Liver (tissue), 9 donors: ENCODE measurements around the gene EGFR. TPM values are rescaled to one million over a fixed set of nuclear protein-coding genes. Genes with fewer than 3 reads are reported as not detected.

Experiments used
- DNase-seq: peaks from one replicate; pipeline ENCODE4 v3.0.0-alpha.2; 2017; ENCODE audit warnings: low spot score
- H3K27ac ChIP-seq, 2 donors: one replicate each; pipeline ENCODE4 v1.7.0; 2013; ENCODE audit warnings: inconsistent platforms in 2 of 2, low read length in 2 of 2, control low read depth in 1 of 2, low read depth in 1 of 2, mild to moderate bottlenecking in 1 of 2
- H3K27me3 ChIP-seq, 4 donors: one replicate each; pipeline versions ENCODE4 v1.6.1 to v1.7.0; 2013; ENCODE audit warnings: low read length in 3 of 4, inconsistent platforms in 1 of 4, mild to moderate bottlenecking in 1 of 4, moderate library complexity in 1 of 4; ENCODE audit not compliant: control insufficient read depth in 4 of 4, insufficient read depth in 4 of 4
- H3K36me3 ChIP-seq, 4 donors: one replicate each; pipeline versions ENCODE4 v1.6.1 to v1.7.0; 2013; ENCODE audit warnings: low read length in 3 of 4, mild to moderate bottlenecking in 3 of 4, low read depth in 1 of 4, moderate library complexity in 1 of 4; ENCODE audit not compliant: control insufficient read depth in 4 of 4, insufficient read depth in 3 of 4
- H3K4me1 ChIP-seq, 4 donors: one replicate each; pipeline versions ENCODE4 v1.6.1 to v1.7.0; 2013; ENCODE audit warnings: low read length in 3 of 4, mild to moderate bottlenecking in 3 of 4, moderate library complexity in 1 of 4; ENCODE audit not compliant: control insufficient read depth in 4 of 4, insufficient read depth in 4 of 4
- H3K4me3 ChIP-seq, 3 donors: one replicate each; pipeline versions ENCODE4 v1.6.1 to v1.7.0; 2013; ENCODE audit warnings: low read length in 3 of 3, control low read depth in 1 of 3, low read depth in 1 of 3, mild to moderate bottlenecking in 1 of 3
- H3K9ac ChIP-seq, 2 donors: one replicate each; pipeline ENCODE4 v1.7.0; 2013; ENCODE audit warnings: low read length in 2 of 2, mild to moderate bottlenecking in 2 of 2, moderate library complexity in 2 of 2, control low read depth in 1 of 2, low read depth in 1 of 2
- H3K9me3 ChIP-seq, 4 donors: one replicate each; pipeline versions ENCODE4 v1.6.1 to v1.7.0; 2013; ENCODE audit warnings: low read length in 3 of 4; ENCODE audit not compliant: control insufficient read depth in 4 of 4
- EGR1 ChIP-seq, 2 donors: IDR thresholded peaks; 2 replicates each; pipeline ENCODE4 v1.6.1; 2016 to 2018; ENCODE audit warnings: antibody characterized with exemption in 2 of 2, low read depth in 2 of 2
- GABPA ChIP-seq, 2 donors: IDR thresholded peaks in 1 of 2; conservative IDR thresholded peaks in 1 of 2; 2 replicates each; pipeline ENCODE4 v1.6.1; 2016; ENCODE audit warnings: antibody characterized with exemption in 2 of 2, mild to moderate bottlenecking in 1 of 2, moderate library complexity in 1 of 2
- HNF4G ChIP-seq: IDR thresholded peaks from 2 replicates; pipeline ENCODE4 v1.6.1; 2016; ENCODE audit warnings: antibody characterized with exemption
- JUND ChIP-seq, 2 donors: IDR thresholded peaks; 2 replicates each; pipeline ENCODE4 v1.6.1; 2016; ENCODE audit warnings: antibody characterized with exemption in 2 of 2
- RAD21 ChIP-seq, 2 donors: IDR thresholded peaks; 2 replicates each; pipeline ENCODE4 v1.6.1; 2016; ENCODE audit warnings: antibody characterized with exemption in 2 of 2, mild to moderate bottlenecking in 2 of 2
- REST ChIP-seq: IDR thresholded peaks from 2 replicates; pipeline ENCODE4 v1.6.1; 2016; ENCODE audit warnings: antibody characterized with exemption, mild to moderate bottlenecking
- TAF1 ChIP-seq: conservative IDR thresholded peaks from 2 replicates; pipeline ENCODE4 v1.6.1; 2016; ENCODE audit warnings: antibody characterized with exemption, mild to moderate bottlenecking
- WGBS: extraction: QIAGEN DNeasy Blood & Tissue Kit; methylation state at CpG from one replicate; pipeline ENCODE4 v1.1.7; 2013; 5-methylcytosine and 5-hydroxymethylcytosine counted together
- polyA plus RNA-seq, 2 donors: library from polyadenylated mRNA; stranded (reverse) in 1 of 2; unstranded in 1 of 2; fragments of 200-250 nt in 1 of 2; fragments of >200 nt in 1 of 2; fragmentation: Nextera tagmentation in 1 of 2; extraction: Ambion mirVana in 1 of 2; gene quantifications; one replicate each; pipeline versions ENCODE4 v1.2.1 to v1.2.3, GENCODE V29; 2013 to 2015
- total RNA-seq, 2 donors: library from RNA; depleted of rRNA; stranded (reverse); fragments of >200 nt; gene quantifications; one replicate each; pipeline ENCODE4 v1.2.3, GENCODE V29; 2014
- TF ChIP-seq, protein P1 (sequence below): fragments of 150-350 bp; IDR thresholded peaks from 2 replicates; pipeline ENCODE4 v1.5.1; 2017; ENCODE audit warnings: improper control_type of control experiment, low read depth, low read length; ENCODE audit not compliant: missing input control
- TF ChIP-seq, protein P2 (sequence below): IDR thresholded peaks from 2 replicates; pipeline ENCODE4 v1.6.1; 2016; ENCODE audit warnings: antibody characterized with exemption
- TF ChIP-seq, protein P3 (sequence below): IDR thresholded peaks from 2 replicates; pipeline ENCODE4 v1.6.1; 2016; ENCODE audit warnings: antibody characterized with exemption
- donor health status: healthy.
- donor health status: healthy.
- donor health status: healthy.
- donor health status: healthy.
- donor health status: healthy.

The EGFR gene
- total and polyA plus RNA-seq, 4 donors: 22.6 to 37.0 (median 27.7) TPM

GRCh38 chr7:55132890-55133551 is 114.2 kb downstream of the EGFR start:
- 83% methylated on average over 10 of the region's 10 CpGs for WGBS
- Histone ChIP-seq H3K27me3 (no peaks in the 10 kb centered on the region), H3K36me3 (peaks cover 0 to 2% (median 0%) of the 10 kb centered on the region in 4 donors), H3K4me3 (no peak overlapping the region), H3K9ac (no peak overlapping the region), H3K27ac (peak overlapping the region; percentile 40 to 70), H3K9me3 (no peaks in the 10 kb centered on the region), H3K4me1 (peaks cover 0 to 10% (median 3%) of the 10 kb centered on the region in 4 donors)
- DNase-seq: peak; percentile 14
- TF ChIP-seq, protein P1, sequence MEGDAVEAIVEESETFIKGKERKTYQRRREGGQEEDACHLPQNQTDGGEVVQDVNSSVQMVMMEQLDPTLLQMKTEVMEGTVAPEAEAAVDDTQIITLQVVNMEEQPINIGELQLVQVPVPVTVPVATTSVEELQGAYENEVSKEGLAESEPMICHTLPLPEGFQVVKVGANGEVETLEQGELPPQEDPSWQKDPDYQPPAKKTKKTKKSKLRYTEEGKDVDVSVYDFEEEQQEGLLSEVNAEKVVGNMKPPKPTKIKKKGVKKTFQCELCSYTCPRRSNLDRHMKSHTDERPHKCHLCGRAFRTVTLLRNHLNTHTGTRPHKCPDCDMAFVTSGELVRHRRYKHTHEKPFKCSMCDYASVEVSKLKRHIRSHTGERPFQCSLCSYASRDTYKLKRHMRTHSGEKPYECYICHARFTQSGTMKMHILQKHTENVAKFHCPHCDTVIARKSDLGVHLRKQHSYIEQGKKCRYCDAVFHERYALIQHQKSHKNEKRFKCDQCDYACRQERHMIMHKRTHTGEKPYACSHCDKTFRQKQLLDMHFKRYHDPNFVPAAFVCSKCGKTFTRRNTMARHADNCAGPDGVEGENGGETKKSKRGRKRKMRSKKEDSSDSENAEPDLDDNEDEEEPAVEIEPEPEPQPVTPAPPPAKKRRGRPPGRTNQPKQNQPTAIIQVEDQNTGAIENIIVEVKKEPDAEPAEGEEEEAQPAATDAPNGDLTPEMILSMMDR: no peak
- TF ChIP-seq, protein P2, sequence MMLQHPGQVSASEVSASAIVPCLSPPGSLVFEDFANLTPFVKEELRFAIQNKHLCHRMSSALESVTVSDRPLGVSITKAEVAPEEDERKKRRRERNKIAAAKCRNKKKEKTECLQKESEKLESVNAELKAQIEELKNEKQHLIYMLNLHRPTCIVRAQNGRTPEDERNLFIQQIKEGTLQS: no peak
- TF ChIP-seq TAF1 (no peak), JUND (IDR thresholded peaks at IDR 0.05) (peak in 1 of 2 donors; percentile 14)

- H3K4me3 ChIP-seq: no peak overlapping the region
- DNase-seq: peak; percentile 28
- TF ChIP-seq, protein P1: no peak
- TF ChIP-seq RAD21 (IDR thresholded peaks at IDR 0.05): peak; percentile 19 to 28
- 82% methylated on average over 16 of the region's 16 CpGs for WGBS
- H3K4me1 ChIP-seq: peaks cover 0 to 10% (median 3%) of the 10 kb centered on the region in 4 donors
- H3K9ac ChIP-seq: no peak overlapping the region
- H3K36me3 ChIP-seq: peaks cover 0 to 2% (median 0%) of the 10 kb centered on the region in 4 donors
- no peaks in the 10 kb centered on the region for H3K27me3 ChIP-seq
- no peaks in the 10 kb centered on the region for H3K9me3 ChIP-seq
- H3K27ac ChIP-seq: peak overlapping the region; percentile 40 to 70
Observed at GRCh38 chr7:55133630-55134358, 115.0 kb downstream of the EGFR start.

- TF ChIP-seq, protein P1: no peak
- no peak for TF ChIP-seq EGR1 (IDR thresholded peaks at IDR 0.05; ENCODE audit: low read depth in 2 of 2)
- no peak for TF ChIP-seq REST
- TF ChIP-seq HNF4G: no peak
- TF ChIP-seq, protein P3, sequence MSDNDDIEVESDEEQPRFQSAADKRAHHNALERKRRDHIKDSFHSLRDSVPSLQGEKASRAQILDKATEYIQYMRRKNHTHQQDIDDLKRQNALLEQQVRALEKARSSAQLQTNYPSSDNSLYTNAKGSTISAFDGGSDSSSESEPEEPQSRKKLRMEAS: no peak
- no peak for TF ChIP-seq GABPA (IDR thresholded peaks at IDR 0.05 in 1 of 2, conservative IDR thresholded peaks at IDR 0.05 in 1 of 2)
- Histone ChIP-seq H3K9me3 (no peaks in the 10 kb centered on the region), H3K9ac (no peak overlapping the region), H3K36me3 (peaks cover 0 to 2% (median 0%) of the 10 kb centered on the region in 4 donors), H3K27ac (no peak overlapping the region), H3K27me3 (no peaks in the 10 kb centered on the region), H3K4me3 (no peak overlapping the region), H3K4me1 (peaks cover 0 to 10% (median 3%) of the 10 kb centered on the region in 4 donors)
- WGBS: 91% methylated on average over 4 of the region's 4 CpGs
- DNase-seq: no peak
Observed at GRCh38 chr7:55134359-55134725, 115.5 kb downstream of the EGFR start.
